ENCODE data around the gene TPRA1.

TPRA1 gene

GRCh38 chr3:127590593-127591465 is at the start of gene TPRA1:
Gene TPRA1 (minus strand): TSS chr3:127590733. CDS start chr3:127580146, 10,587 bp downstream.
- DNase-seq, result peak; percentile 92

GRCh38 chr3:127640042-127640355 is 49.5 kb upstream of the TPRA1 start:
- no peak for DNase-seq

GRCh38 chr3:127639173-127640041 is 48.9 kb upstream of the TPRA1 start:
- no peak for DNase-seq

- DNase-seq, result no peak
These were observed 47.4 kb upstream of the TPRA1 start for GRCh38 chr3:127637971-127638370.

GRCh38 chr3:127637546-127637945 is 47.0 kb upstream of the TPRA1 start:
- DNase-seq, result peak; percentile 11

GRCh38 chr3:127634653-127635052 is 44.1 kb upstream of the TPRA1 start:
- no peak for DNase-seq

- no peak for DNase-seq
These were observed 41.7 kb upstream of the TPRA1 start for GRCh38 chr3:127632035-127632820.

- no peak for DNase-seq
These were observed 40.5 kb upstream of the TPRA1 start for GRCh38 chr3:127630811-127631714.

- peak; percentile 43 for DNase-seq
These were observed 39.2 kb upstream of the TPRA1 start for GRCh38 chr3:127629467-127630403.

GRCh38 chr3:127628788-127629466 is 38.4 kb upstream of the TPRA1 start, which contains the start of gene PODXL2:
Gene PODXL2 (plus strand): TSS chr3:127629185. CDS start chr3:127629220, 35 bp downstream.
- DNase-seq, result peak; percentile 10

GRCh38 chr3:127628426-127628787 is 37.9 kb upstream of the TPRA1 start:
- no peak for DNase-seq

GRCh38 chr3:127625821-127626220 is 35.3 kb upstream of the TPRA1 start:
- DNase-seq, result no peak

- DNase-seq, result no peak
These were observed 33.5 kb upstream of the TPRA1 start for GRCh38 chr3:127624063-127624462.

GRCh38 chr3:127622772-127623576 is 32.4 kb upstream of the TPRA1 start:
- no peak for DNase-seq

- DNase-seq, result no peak
These were observed 31.5 kb upstream of the TPRA1 start for GRCh38 chr3:127622031-127622430.

GRCh38 chr3:127620637-127621375 is 30.3 kb upstream of the TPRA1 start:
- no peak for DNase-seq

GRCh38 chr3:127618891-127619290 is 28.4 kb upstream of the TPRA1 start:
- no peak for DNase-seq

- DNase-seq, result no peak
These were observed 26.5 kb upstream of the TPRA1 start for GRCh38 chr3:127616836-127617605.

Data from CD4-positive, alpha-beta T cell treated with Interleukin-4 for 4 hours (primary cell).